ENCODE data around the gene NUP42. TPM values are rescaled to one million over a fixed set of nuclear protein-coding genes. Genes with fewer than 3 reads are reported as not detected.
"Not testable (repeated sequence)": the region's sequence is repeated elsewhere in the genome, so short reads cannot be mapped to it uniquely, and the experiment has no call there.

NUP42 gene
- total RNA-seq, 2 experiments from 2014 or later = 15.2 to 17.0 TPM

DNA sequence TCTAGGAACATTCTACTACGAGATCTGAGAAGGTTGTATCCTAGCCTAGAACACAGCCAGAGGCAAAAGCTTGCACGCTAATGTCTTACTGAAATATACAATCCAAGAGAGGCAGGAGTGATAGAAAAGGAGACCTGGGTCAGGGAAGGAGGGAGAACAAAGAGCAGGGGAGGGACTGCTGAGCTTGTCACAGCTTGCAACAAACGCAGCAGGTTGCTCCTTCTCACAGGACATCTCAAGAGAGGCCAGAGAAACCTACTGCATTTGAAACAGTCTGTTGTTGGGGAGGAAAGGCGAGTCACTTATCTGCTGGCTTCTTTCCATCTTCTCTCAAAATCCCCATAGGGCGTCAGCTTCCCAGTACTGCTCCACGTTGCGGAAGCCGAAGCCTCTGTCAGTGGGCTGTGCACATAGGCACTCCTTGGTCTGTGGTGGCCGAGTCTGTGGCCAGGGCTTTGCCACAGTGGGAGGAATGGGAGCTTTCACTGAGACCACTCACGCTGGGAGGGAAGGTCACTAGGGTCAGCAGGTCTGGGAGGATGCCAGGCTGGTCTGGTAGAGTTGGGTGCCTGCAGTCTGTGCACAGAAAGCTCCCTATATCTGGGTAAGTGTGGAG, 39.0 kb downstream of the NUP42 start:
- no peaks in the 10 kb centered on the region for H3K27me3 Mint-ChIP-seq (ENCODE audit: low read depth)
- no peak overlapping the region for H3K4me3 Mint-ChIP-seq
- H3K4me1 Mint-ChIP-seq (ENCODE audit: low read depth) = no peaks in the 10 kb centered on the region
- H3K9me3 Mint-ChIP-seq = no peaks in the 10 kb centered on the region
- intact Hi-C loops (cut with micrococcal nuclease) = no loop called here
- CTCF ChIA-PET = interaction anchor here (0.6 kb wide), 1 partner anchor 24 kb away, joined by 3 read pairs; no protein-coding TSS in a partner anchor
- no peaks in the 10 kb centered on the region for H3K36me3 Mint-ChIP-seq (ENCODE audit: low read depth)
- DNase-seq = no peak
- H3K27ac Mint-ChIP-seq = no peak overlapping the region

DNA sequence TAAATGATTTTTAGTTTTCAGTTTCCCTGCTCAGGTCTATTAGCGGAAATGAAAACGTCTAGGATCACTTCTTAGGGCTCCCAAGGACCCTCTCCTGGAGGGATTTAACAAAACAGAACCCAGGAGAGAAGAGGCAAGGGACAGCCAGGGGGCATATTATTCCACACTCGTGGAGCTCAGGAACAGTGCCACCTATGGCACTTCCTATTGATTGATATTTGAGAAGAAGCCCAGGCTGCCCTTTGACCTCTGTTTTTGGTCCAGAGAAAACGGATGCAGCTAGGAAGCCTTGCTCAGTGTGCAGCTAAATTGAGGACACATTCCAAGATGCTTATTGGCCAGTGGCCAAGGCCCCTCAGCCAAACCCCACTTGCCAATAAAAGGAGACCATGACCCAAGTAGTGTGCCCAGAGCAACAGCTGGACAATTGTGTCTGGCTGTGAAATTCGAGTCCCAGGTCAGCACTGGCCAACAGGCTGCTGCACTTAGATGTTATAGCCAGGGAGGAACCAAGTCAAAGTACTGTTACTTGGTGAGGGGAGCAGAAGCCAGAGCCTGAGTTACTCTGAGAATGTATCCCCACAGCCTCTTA, 40.7 kb downstream of the NUP42 start:
- CTCF ChIA-PET = no interaction called here
- no peaks in the 10 kb centered on the region for H3K4me1 Mint-ChIP-seq (ENCODE audit: low read depth)
- H3K36me3 Mint-ChIP-seq (ENCODE audit: low read depth) = no peaks in the 10 kb centered on the region
- no peaks in the 10 kb centered on the region for H3K27me3 Mint-ChIP-seq (ENCODE audit: low read depth)
- H3K9me3 Mint-ChIP-seq = no peaks in the 10 kb centered on the region
- no peak for DNase-seq
- intact Hi-C loops (cut with micrococcal nuclease) = no loop called here
- no peak overlapping the region for H3K27ac Mint-ChIP-seq
- no peak overlapping the region for H3K4me3 Mint-ChIP-seq

DNA sequence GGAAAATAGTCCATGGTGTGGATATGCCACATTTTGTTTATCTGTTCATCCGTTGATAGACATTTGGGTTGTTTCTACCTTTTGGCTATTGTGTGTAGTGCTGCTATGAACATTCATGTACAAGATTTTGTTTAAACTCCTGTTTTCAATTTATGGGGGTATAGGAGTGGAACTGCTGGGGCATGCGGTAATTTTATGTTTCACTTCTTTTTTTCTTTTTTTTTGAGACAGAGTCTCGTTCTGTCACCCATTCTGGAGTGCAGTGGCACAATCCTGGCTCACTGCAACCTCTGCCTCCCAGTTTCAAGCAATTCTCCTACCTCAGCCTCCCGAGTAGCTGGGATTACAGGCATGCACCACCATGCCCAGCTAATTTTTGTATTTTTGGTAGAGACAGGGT, 42.5 kb downstream of the NUP42 start:
- H3K27me3 Mint-ChIP-seq (ENCODE audit: low read depth); H3K4me1 Mint-ChIP-seq (ENCODE audit: low read depth); CTCF ChIA-PET; intact Hi-C loops (cut with micrococcal nuclease); H3K27ac Mint-ChIP-seq; DNase-seq; H3K36me3 Mint-ChIP-seq (ENCODE audit: low read depth); H3K4me3 Mint-ChIP-seq; H3K9me3 Mint-ChIP-seq: not testable (repeated sequence)

DNA sequence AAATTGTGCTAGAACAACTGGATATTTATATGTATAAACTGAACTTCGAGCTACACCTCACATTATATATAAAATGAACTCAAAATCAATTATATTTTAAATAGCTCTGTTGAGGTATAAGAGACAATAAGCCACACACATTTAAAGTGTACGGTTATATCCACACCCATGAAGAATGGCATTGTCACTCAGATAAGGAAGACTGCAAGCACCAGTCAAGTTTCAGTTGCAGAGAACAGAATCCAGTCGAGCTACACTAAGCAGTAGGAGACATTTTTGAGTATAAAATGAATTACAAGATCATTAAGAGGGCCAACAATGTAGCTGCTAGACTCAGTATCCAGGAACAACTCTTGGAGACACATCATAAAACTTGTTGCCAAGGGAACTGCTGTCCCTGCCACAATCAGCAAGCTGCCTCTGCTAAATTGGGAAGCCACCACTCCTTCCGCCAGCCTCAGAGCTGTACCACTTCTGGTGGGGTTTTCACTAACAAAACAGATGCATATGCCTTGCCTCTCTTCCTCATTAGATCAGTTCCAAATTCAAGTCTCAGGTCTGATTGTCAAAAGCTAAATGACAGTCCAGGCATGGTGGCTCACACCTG, 45.1 kb downstream of the NUP42 start:
- DNase-seq = no peak
- H3K4me1 Mint-ChIP-seq (ENCODE audit: low read depth) = no peaks in the 10 kb centered on the region
- H3K27me3 Mint-ChIP-seq (ENCODE audit: low read depth) = no peaks in the 10 kb centered on the region
- H3K27ac Mint-ChIP-seq = no peak overlapping the region
- H3K4me3 Mint-ChIP-seq = no peak overlapping the region
- CTCF ChIA-PET = interaction anchor here (0.6 to 1.3 kb wide), 4 partner anchors 24 to 418 kb away, joined by 3 read pairs; no protein-coding TSS in a partner anchor
- intact Hi-C loops (cut with micrococcal nuclease) = no loop called here
- H3K9me3 Mint-ChIP-seq = no peaks in the 10 kb centered on the region
- H3K36me3 Mint-ChIP-seq (ENCODE audit: low read depth) = no peaks in the 10 kb centered on the region

- Mint-ChIP-seq H3K36me3 (ENCODE audit: low read depth) (no peaks in the 10 kb centered on the region), H3K27ac (no peak overlapping the region), H3K4me1 (ENCODE audit: low read depth) (peaks cover 2% of the 10 kb centered on the region), H3K4me3 (no peak overlapping the region), H3K9me3 (no peaks in the 10 kb centered on the region), H3K27me3 (ENCODE audit: low read depth) (no peaks in the 10 kb centered on the region)
- CTCF ChIA-PET = no interaction called here
- intact Hi-C loops (cut with micrococcal nuclease) = no loop called here
- no peak for DNase-seq
These were observed 46.6 kb downstream of the NUP42 start for GRCh38 chr7:23228412-23228811.

DNA sequence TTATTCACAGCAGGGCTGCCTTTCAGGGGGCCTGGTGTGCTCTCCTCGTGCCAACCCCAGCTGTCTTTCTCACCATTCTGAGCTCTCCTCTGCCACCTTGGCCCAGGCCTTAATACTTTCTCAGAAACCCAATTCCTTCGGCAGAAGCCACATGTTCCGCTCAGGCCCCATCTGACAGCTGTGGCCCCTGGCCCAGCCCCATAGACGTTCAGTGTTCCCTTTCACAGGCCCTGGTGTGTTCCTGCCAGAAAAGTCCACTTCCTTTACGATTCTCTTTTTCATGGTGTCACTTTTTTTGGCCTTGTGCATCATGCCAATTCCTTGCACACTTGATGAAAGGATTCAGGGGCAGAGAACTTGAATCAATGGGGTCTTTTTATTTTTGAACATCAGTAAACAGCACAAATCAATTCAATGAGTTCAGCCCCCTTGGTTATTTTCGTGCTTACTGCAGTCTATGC, 48.8 kb downstream of the NUP42 start:
- H3K4me1 Mint-ChIP-seq (ENCODE audit: low read depth) = peaks cover 4% of the 10 kb centered on the region
- no peak overlapping the region for H3K27ac Mint-ChIP-seq
- CTCF ChIA-PET = no interaction called here
- no peaks in the 10 kb centered on the region for H3K27me3 Mint-ChIP-seq (ENCODE audit: low read depth)
- no peaks in the 10 kb centered on the region for H3K36me3 Mint-ChIP-seq (ENCODE audit: low read depth)
- intact Hi-C loops (cut with micrococcal nuclease) = no loop called here
- H3K4me3 Mint-ChIP-seq = no peak overlapping the region
- no peaks in the 10 kb centered on the region for H3K9me3 Mint-ChIP-seq
- DNase-seq = no peak

DNA sequence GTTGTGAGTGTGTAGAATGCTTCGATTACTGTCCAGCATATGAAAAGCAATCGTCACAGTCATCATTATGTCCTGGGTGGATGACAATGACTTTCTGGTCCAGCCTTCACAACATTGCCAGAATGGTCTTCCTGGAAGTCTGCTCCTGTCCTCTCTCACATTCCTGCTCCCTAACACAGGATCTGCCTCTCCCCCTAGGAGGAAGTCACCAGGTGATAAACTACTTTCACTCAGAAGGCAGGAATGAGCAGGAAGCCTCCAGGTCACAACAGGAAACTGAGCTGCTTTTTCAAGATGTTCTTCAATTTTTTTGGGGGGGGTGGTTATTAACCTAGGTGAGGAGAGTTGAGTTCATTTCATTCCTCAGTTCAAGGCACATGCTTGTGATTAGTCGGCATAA, 51.1 kb downstream of the NUP42 start:
- Mint-ChIP-seq H3K36me3 (ENCODE audit: low read depth) (no peaks in the 10 kb centered on the region), H3K4me3 (no peak overlapping the region), H3K27ac (no peak overlapping the region), H3K4me1 (ENCODE audit: low read depth) (peaks cover 4% of the 10 kb centered on the region), H3K9me3 (no peaks in the 10 kb centered on the region), H3K27me3 (ENCODE audit: low read depth) (no peaks in the 10 kb centered on the region)
- DNase-seq = no peak
- CTCF ChIA-PET = interaction anchor here (0.6 to 1.0 kb wide), 2 partner anchors 120 to 147 kb away, joined by 5 to 7 read pairs; no protein-coding TSS in a partner anchor
- intact Hi-C loops (cut with micrococcal nuclease) = no loop called here

DNA sequence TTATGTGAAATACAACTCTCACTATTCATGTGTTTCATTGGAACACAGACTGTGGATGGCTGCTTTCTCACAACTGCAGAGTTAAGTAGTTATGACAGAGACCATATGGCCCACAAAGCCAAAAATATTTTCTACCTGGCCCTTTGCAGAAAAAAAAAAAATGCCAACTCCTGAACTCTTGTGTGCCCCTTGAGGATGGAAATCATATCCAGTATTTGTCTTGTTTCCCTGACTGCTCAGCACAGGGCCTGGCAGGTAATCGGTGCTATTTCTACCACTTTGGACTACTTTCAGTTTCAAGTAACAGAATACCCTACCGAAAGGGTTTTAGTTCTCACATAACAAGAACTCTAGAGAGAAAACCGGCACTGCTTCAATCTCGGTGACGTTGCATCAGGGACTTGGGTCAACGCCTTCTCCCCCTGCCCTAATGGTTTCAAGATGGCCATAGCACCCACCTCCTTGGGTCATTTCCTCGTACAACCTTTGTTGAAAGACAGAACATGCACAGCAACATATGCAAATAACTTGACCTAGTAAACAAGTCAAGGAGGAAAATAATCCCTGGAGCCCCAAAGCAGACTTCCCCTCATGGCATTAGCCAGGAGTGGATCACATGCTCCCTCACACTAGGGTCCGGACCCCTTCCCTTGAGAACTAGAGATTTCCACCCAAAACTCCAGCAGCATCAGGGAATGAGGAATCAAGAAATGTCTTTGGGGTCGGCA, 52.9 kb downstream of the NUP42 start:
- no peaks in the 10 kb centered on the region for H3K27me3 Mint-ChIP-seq (ENCODE audit: low read depth)
- no peaks in the 10 kb centered on the region for H3K36me3 Mint-ChIP-seq (ENCODE audit: low read depth)
- no peak overlapping the region for H3K4me3 Mint-ChIP-seq
- intact Hi-C loops (cut with micrococcal nuclease) = no loop called here
- no peak overlapping the region for H3K27ac Mint-ChIP-seq
- DNase-seq = no peak
- no peaks in the 10 kb centered on the region for H3K9me3 Mint-ChIP-seq
- peaks cover 4% of the 10 kb centered on the region for H3K4me1 Mint-ChIP-seq (ENCODE audit: low read depth)
- CTCF ChIA-PET = no interaction called here

GRCh38 chr7:23235813-23236221, 54.0 kb downstream of the NUP42 start:
- no peaks in the 10 kb centered on the region for H3K36me3 Mint-ChIP-seq (ENCODE audit: low read depth)
- no peak overlapping the region for H3K4me3 Mint-ChIP-seq
- intact Hi-C loops (cut with micrococcal nuclease) = no loop called here
- peaks cover 4% of the 10 kb centered on the region for H3K4me1 Mint-ChIP-seq (ENCODE audit: low read depth)
- CTCF ChIA-PET = interaction anchor here (0.6 kb wide), 1 partner anchor 166 kb away, joined by 5 read pairs; no protein-coding TSS in a partner anchor
- no peak overlapping the region for H3K27ac Mint-ChIP-seq
- H3K27me3 Mint-ChIP-seq (ENCODE audit: low read depth) = no peaks in the 10 kb centered on the region
- DNase-seq = no peak
- H3K9me3 Mint-ChIP-seq = no peaks in the 10 kb centered on the region

DNA sequence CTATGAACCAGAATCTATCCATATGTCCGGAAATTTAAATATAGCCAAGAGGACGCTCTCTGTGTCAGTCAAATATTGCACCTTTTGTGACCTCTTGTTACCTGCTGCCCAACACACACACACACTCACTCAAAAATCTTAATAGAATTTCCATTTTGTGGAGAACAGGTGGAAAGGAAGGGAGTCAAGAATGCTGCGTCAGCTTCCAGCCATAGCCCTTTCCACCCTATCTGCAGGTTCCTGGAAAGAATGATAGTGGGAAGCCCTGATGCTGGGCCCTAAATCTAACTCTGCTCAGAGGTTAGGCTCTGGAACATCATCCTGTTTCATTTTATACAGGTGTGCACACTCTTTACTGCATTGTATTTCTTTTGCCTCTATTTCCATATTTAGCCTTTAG, 55.2 kb downstream of the NUP42 start:
- no peaks in the 10 kb centered on the region for H3K27me3 Mint-ChIP-seq (ENCODE audit: low read depth)
- H3K36me3 Mint-ChIP-seq (ENCODE audit: low read depth) = no peaks in the 10 kb centered on the region
- H3K4me1 Mint-ChIP-seq (ENCODE audit: low read depth) = peaks cover 4% of the 10 kb centered on the region
- no peaks in the 10 kb centered on the region for H3K9me3 Mint-ChIP-seq
- H3K27ac Mint-ChIP-seq = no peak overlapping the region
- H3K4me3 Mint-ChIP-seq = no peak overlapping the region
- DNase-seq = no peak
- CTCF ChIA-PET = no interaction called here
- intact Hi-C loops (cut with micrococcal nuclease) = no loop called here

DNA sequence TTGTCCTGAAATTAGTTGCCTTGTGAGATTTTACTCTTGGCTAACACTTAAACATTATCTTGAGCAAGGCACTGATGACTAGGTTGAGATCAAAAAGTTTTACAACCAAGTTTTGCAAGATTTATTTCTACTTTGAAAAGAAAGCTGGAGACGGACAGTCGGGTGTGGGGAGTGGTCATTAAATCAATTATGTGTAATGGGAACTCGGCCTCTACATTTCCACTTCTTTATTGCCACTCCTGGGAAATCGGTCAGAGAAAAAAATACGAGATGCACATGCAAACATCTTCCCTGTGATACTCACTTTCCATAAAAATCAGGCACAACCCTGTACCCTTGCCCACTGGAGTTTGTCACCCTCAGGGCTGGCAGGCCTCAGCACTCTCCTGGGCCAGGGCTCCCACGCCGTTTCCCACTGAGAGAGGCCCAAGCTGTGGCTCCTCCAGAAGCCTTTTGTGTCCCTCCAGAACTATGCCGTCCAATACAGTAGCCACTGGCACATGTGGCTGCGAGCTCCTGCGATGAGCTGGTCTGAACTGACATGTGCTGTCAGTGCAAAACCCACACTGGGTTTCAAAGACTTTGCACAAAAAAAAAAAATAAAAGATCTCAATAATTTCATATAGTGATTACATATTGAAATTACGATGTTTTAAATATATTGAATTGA, 57.3 kb downstream of the NUP42 start:
- H3K9me3 Mint-ChIP-seq = no peaks in the 10 kb centered on the region
- CTCF ChIA-PET = no interaction called here
- H3K36me3 Mint-ChIP-seq (ENCODE audit: low read depth) = no peaks in the 10 kb centered on the region
- no peak for DNase-seq
- H3K27me3 Mint-ChIP-seq (ENCODE audit: low read depth) = peaks cover under 1% of the 10 kb centered on the region
- intact Hi-C loops (cut with micrococcal nuclease) = no loop called here
- H3K4me3 Mint-ChIP-seq = no peak overlapping the region
- H3K4me1 Mint-ChIP-seq (ENCODE audit: low read depth) = no peaks in the 10 kb centered on the region
- no peak overlapping the region for H3K27ac Mint-ChIP-seq

GRCh38 chr7:23239698-23240097, 57.9 kb downstream of the NUP42 start:
- CTCF ChIA-PET = interaction anchor here (1.3 kb wide), 1 partner anchor 33 kb away, joined by 4 read pairs; no protein-coding TSS in a partner anchor
- H3K4me1 Mint-ChIP-seq (ENCODE audit: low read depth) = no peaks in the 10 kb centered on the region
- H3K36me3 Mint-ChIP-seq (ENCODE audit: low read depth) = no peaks in the 10 kb centered on the region
- H3K4me3 Mint-ChIP-seq = no peak overlapping the region
- DNase-seq = no peak
- H3K27me3 Mint-ChIP-seq (ENCODE audit: low read depth) = peaks cover 2% of the 10 kb centered on the region
- intact Hi-C loops (cut with micrococcal nuclease) = no loop called here
- no peaks in the 10 kb centered on the region for H3K9me3 Mint-ChIP-seq
- H3K27ac Mint-ChIP-seq = no peak overlapping the region
